Peyer's patch (tissue), 4 donors: ENCODE results near the gene SLC18A3.

ENCODE experiments used
- CTCF ChIP-seq, 6 experiments: fragments of 450-650 bp in 4 of 6; fragments of 200-600 bp in 2 of 6; sonication (generic) in 1 of 6; IDR thresholded peaks; one replicate each; pipeline ENCODE4 v1.5.1; 2017 to 2019; ENCODE audit warnings: antibody characterized with exemption in 6 of 6, mild to moderate bottlenecking in 3 of 6, moderate library complexity in 1 of 6
- POLR2A ChIP-seq, 2 donors: fragments of 450-650 bp; IDR thresholded peaks; one replicate each; pipeline ENCODE4 v1.5.1; 2017; ENCODE audit warnings: antibody characterized with exemption in 2 of 2, mild to moderate bottlenecking in 2 of 2, moderate library complexity in 2 of 2

DNA sequence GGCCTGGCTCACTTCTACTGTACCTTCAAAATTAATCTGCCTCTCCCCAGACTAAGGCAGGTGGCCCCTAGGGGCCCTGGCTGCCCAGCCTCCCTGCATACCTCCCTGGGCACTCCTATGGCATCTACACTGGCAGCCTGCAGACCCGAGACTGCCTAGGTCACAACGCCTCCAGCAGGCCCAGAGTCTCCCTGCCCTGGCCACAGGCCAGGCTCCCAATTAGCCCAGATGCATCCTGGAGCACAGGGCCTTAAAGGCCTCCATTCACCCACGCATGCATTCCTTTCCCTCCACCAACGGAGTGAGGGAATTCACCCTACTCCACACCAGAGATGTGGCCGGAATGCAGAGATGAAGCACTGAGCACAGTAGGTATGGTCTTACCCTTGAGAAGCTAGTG is 5.6 kb downstream of the SLC18A3 start:
- TF ChIP-seq CTCF (IDR thresholded peaks at IDR 0.05) (no peak), POLR2A (IDR thresholded peaks at IDR 0.05) (no peak)
